IMR-90 (cell line): ENCODE measurements around the gene SBSN. TPM values are rescaled to one million over a fixed set of nuclear protein-coding genes. Genes with fewer than 3 reads are reported as not detected.

Experiments used
- ATAC-seq: fragments of 200-7000 bp; cut with Tn5 transposase; 2 replicates; pipeline ENCODE4 v1.9.1; 2020; ENCODE audit warnings: low read depth, mild to moderate bottlenecking, moderate library complexity
- BruUV-seq: library from RNA; stranded (reverse); fragments of 400-500 nt; replicated peaks from 2 replicates; lab custom pipeline; 2021; lab: Mats Ljungman, UMichigan
- CTCF ChIA-PET: fragments of 300-600 bp; formaldehyde crosslinking; extraction: SDS; loops from one replicate; lab custom pipeline; 2021; ENCODE audit warnings: antibody characterized with exemption; lab: Yijun Ruan, JAX
- POLR2A ChIA-PET: fragments of 300-600 bp; sonication (Branson Sonifier 250); formaldehyde crosslinking; loops from one replicate; lab custom pipeline; 2022; ENCODE audit warnings: antibody characterized with exemption; ENCODE audit not compliant: unreplicated experiment; lab: Charles Lee
- DNase-seq: peaks from one replicate; pipeline ENCODE4 v3.0.0; 2013
- H2AFZ ChIP-seq: replicated peaks from 2 replicates; pipeline ENCODE3; 2013; ENCODE audit warnings: low read length, mild to moderate bottlenecking; ENCODE audit not compliant: poor library complexity
- H2AK5ac ChIP-seq: 2 replicates; pipeline ENCODE4 v1.6.1; 2013; ENCODE audit warnings: low read depth, low read length, inconsistent platforms
- H2AK9ac ChIP-seq: replicated peaks from 2 replicates; pipeline ENCODE3; 2013; ENCODE audit warnings: mild to moderate bottlenecking, low read depth, low read length, moderate library complexity; ENCODE audit not compliant: poor library complexity
- H2BK120ac ChIP-seq: 2 replicates; pipeline ENCODE4 v1.6.1; 2013; ENCODE audit warnings: low read depth, low read length, inconsistent platforms
- H2BK15ac ChIP-seq: 3 replicates; pipeline ENCODE4 v1.6.1; 2013; ENCODE audit warnings: low read depth, low read length, inconsistent platforms
- H2BK20ac ChIP-seq: 2 replicates; pipeline ENCODE4 v1.6.1; 2013; ENCODE audit warnings: low read depth, mild to moderate bottlenecking, inconsistent platforms, low read length, moderate library complexity
- H2BK5ac ChIP-seq: 2 replicates; pipeline ENCODE4 v1.6.1; 2013; ENCODE audit warnings: mild to moderate bottlenecking, low read depth, low read length, inconsistent platforms; ENCODE audit not compliant: poor library complexity, severe bottlenecking
- H3K14ac ChIP-seq: replicated peaks from 2 replicates; pipeline ENCODE4 v1.6.1; 2013; ENCODE audit warnings: low read depth, low read length, inconsistent platforms
- H3K18ac ChIP-seq: 2 replicates; pipeline ENCODE4 v1.6.1; 2013; ENCODE audit warnings: low read depth, low read length, control low read depth
- H3K23ac ChIP-seq: 2 replicates; pipeline ENCODE4 v1.6.1; 2013; ENCODE audit warnings: low read depth, low read length, inconsistent platforms
- H3K27ac ChIP-seq: 2 replicates; pipeline ENCODE4 v1.5.1; 2013; ENCODE audit warnings: mild to moderate bottlenecking, control low read depth, low read length; ENCODE audit not compliant: insufficient read depth
- H3K27me3 ChIP-seq: 2 replicates; pipeline ENCODE4 v1.6.1; 2013; ENCODE audit warnings: low read length; ENCODE audit not compliant: control insufficient read depth, insufficient read depth
- H3K36me3 ChIP-seq: 2 replicates; pipeline ENCODE4 v1.6.1; 2013; ENCODE audit warnings: low read length, mixed read lengths; ENCODE audit not compliant: control insufficient read depth, insufficient read depth
- H3K4ac ChIP-seq: 2 replicates; pipeline ENCODE4 v1.6.1; 2013; ENCODE audit warnings: low read depth, low read length, inconsistent platforms
- H3K4me1 ChIP-seq: 2 replicates; pipeline ENCODE4 v1.6.1; 2013; ENCODE audit warnings: low read length, mixed read lengths; ENCODE audit not compliant: control insufficient read depth, insufficient read depth
- H3K4me2 ChIP-seq: 2 replicates; pipeline ENCODE4 v1.6.1; 2013; ENCODE audit warnings: low read depth, mild to moderate bottlenecking, control low read depth, low read length, moderate library complexity
- H3K4me3 ChIP-seq: 2 replicates; pipeline ENCODE4 v1.5.1; 2013; ENCODE audit warnings: low read depth, mild to moderate bottlenecking, control low read depth, low read length, moderate library complexity; ENCODE audit not compliant: insufficient read depth
- H3K56ac ChIP-seq: 2 replicates; pipeline ENCODE4 v1.6.1; 2013; ENCODE audit warnings: low read length, inconsistent platforms; ENCODE audit not compliant: insufficient read depth; ENCODE audit errors: extremely low read depth
- H3K79me1 ChIP-seq, 2 experiments: 2 replicates each; pipeline ENCODE4 v1.6.1; 2013; ENCODE audit warnings: low read length in 2 of 2, inconsistent platforms in 1 of 2, low read depth in 1 of 2
- H3K9ac ChIP-seq: 2 replicates; pipeline ENCODE4 v1.6.1; 2013; ENCODE audit warnings: low read depth, low read length, control low read depth
- H3K9me1 ChIP-seq: 2 replicates; pipeline ENCODE4 v1.6.1; 2013; ENCODE audit warnings: low read length, inconsistent platforms; ENCODE audit not compliant: insufficient read depth
- H3K9me3 ChIP-seq: 2 replicates; pipeline ENCODE4 v1.6.1; 2013; ENCODE audit warnings: low read length; ENCODE audit not compliant: control insufficient read depth, insufficient read depth
- H4K20me1 ChIP-seq: 2 replicates; pipeline ENCODE4 v1.6.1; 2013; ENCODE audit warnings: low read length, inconsistent platforms; ENCODE audit not compliant: insufficient read depth
- H4K5ac ChIP-seq: 2 replicates; pipeline ENCODE4 v1.6.1; 2013; ENCODE audit warnings: mild to moderate bottlenecking, low read depth, low read length, control low read depth
- H4K8ac ChIP-seq, 2 experiments: 2 replicates each; pipeline ENCODE4 v1.6.1; 2013; ENCODE audit warnings: low read depth in 2 of 2, low read length in 2 of 2, control low read depth in 1 of 2, inconsistent platforms in 1 of 2
- H4K91ac ChIP-seq: 2 replicates; pipeline ENCODE4 v1.6.1; 2013; ENCODE audit warnings: low read depth, low read length, inconsistent platforms; ENCODE audit not compliant: insufficient read depth
- CHD1 ChIP-seq: IDR thresholded peaks from 2 replicates; pipeline ENCODE4 v1.6.1; 2012; ENCODE audit warnings: low read depth, low read length, improper control_type of control experiment
- CTCF ChIP-seq: conservative IDR thresholded peaks from 2 replicates; pipeline ENCODE4 v1.5.1; 2012; ENCODE audit warnings: mild to moderate bottlenecking, low read depth, low read length, improper control_type of control experiment
- FOS ChIP-seq: fragments of 150-350 bp; IDR thresholded peaks from 2 replicates; pipeline ENCODE4 v1.6.1; 2016; ENCODE audit warnings: low read depth, low read length
- MAFK ChIP-seq: IDR thresholded peaks from 2 replicates; pipeline ENCODE4 v1.6.1; 2012; ENCODE audit warnings: low read depth, low read length, improper control_type of control experiment
- RCOR1 ChIP-seq: IDR thresholded peaks from 2 replicates; pipeline ENCODE4 v1.6.1; 2012; ENCODE audit warnings: mild to moderate bottlenecking, low read length, improper control_type of control experiment; ENCODE audit not compliant: insufficient replicate concordance
- RFX5 ChIP-seq: IDR thresholded peaks from 2 replicates; pipeline ENCODE4 v1.8.0; 2012; ENCODE audit warnings: low read depth, mild to moderate bottlenecking, low read length, moderate library complexity
- WGBS, 2 experiments: methylation state at CpG; one replicate each; pipeline versions ENCODE4 v1.1.5 to v1.1.7; 2013; ENCODE audit warnings: missing lambda C conversion rate in 2 of 2; ENCODE audit not compliant: insufficient read length in 1 of 2; ENCODE audit errors: extremely low coverage in 2 of 2; 5-methylcytosine and 5-hydroxymethylcytosine counted together
- dilution Hi-C: fragments of 300-500 bp; cut with HindIII; formaldehyde crosslinking; loops from one replicate; pipeline ENCODE4 v1.14.3; 2018; ENCODE audit warnings: low sequenced_read_pairs; ENCODE audit not compliant: unreplicated experiment
- in situ Hi-C: fragments of 300-500 bp; cut with MboI; formaldehyde crosslinking; loops from 3 replicates; pipeline ENCODE4 v1.14.3; 2019; ENCODE audit warnings: low sequenced_read_pairs, inconsistent platforms, mixed read lengths
- intact Hi-C: fragments of 100-400 bp; cut with micrococcal nuclease; formaldehyde crosslinking; loops from 2 replicates; pipeline ENCODE4 v1.10.0; 2022
- polyA plus RNA-seq, 3 experiments: library from polyadenylated mRNA; depleted of rRNA; stranded (reverse); fragments of >200 nt; gene quantifications; 2 replicates each; pipeline ENCODE4 v1.2.3, GENCODE V29; 2012; ENCODE audit warnings: low replicate concordance in 1 of 3
- total RNA-seq: library from RNA; depleted of rRNA; stranded (reverse); fragments of >200 nt; gene quantifications from 2 replicates; pipeline ENCODE4 v1.2.3, GENCODE V29; 2012

SBSN gene
- total and polyA plus RNA-seq, 2 of the 4 experiments (the other 2 are of a cell fraction): 0.72 to 6.4 TPM

- H4K8ac ChIP-seq: no peak overlapping the region
- no peak overlapping the region for H3K9ac ChIP-seq
- H3K36me3 ChIP-seq: no peaks in the 10 kb centered on the region
- ChIA-PET CTCF (interaction anchor here (0.6 kb wide), 1 partner anchor 472 kb away, joined by 3 read pairs; no protein-coding TSS in a partner anchor), POLR2A (no interaction called here)
- H4K5ac ChIP-seq: no peak overlapping the region
- H3K56ac ChIP-seq: no peak overlapping the region
- peaks cover 11% of the 10 kb centered on the region for H3K4me1 ChIP-seq
- H3K79me1 ChIP-seq: no peaks in the 10 kb centered on the region
- no peak overlapping the region for H3K23ac ChIP-seq
- H3K4me3 ChIP-seq: no peak overlapping the region
- in situ Hi-C loops (no loop called here), intact Hi-C loops (no loop called here), dilution Hi-C loops (no loop called here)
- no peak overlapping the region for H3K4ac ChIP-seq
- no peak overlapping the region for H2AFZ ChIP-seq
- 0 out of 2 replicates have a peak overlapping the region, but pooled peaks have one; percentile 28 for H2AK5ac ChIP-seq
- no peak overlapping the region for H3K27ac ChIP-seq
- ATAC-seq (no peak), DNase-seq (no peak)
- H3K27me3 ChIP-seq: peaks cover 15% of the 10 kb centered on the region
- peak overlapping the region; percentile 14; the same call in 1 of the 2 replicates for H2BK20ac ChIP-seq
- 55% methylated on average over 9 of the region's 19 CpGs; no CpG with 5 or more reads in 1 of the 2 experiments for WGBS, 2 experiments
- H3K14ac ChIP-seq: no peak overlapping the region
- H3K18ac ChIP-seq: no peak overlapping the region
- H2BK120ac ChIP-seq: no peak overlapping the region
- no peak overlapping the region for H2BK15ac ChIP-seq
- no peak overlapping the region for H4K91ac ChIP-seq
- TF ChIP-seq MAFK (no peak), CTCF (no peak), RCOR1 (no peak), CHD1 (no peak), FOS (no peak), RFX5 (no peak)
- no peaks in the 10 kb centered on the region for H4K20me1 ChIP-seq
- no peak overlapping the region for H2BK5ac ChIP-seq
- BruUV-seq: no TSS peak
- no peak overlapping the region for H2AK9ac ChIP-seq
- no peaks in the 10 kb centered on the region for H3K9me3 ChIP-seq
- peaks cover 15% of the 10 kb centered on the region for H3K9me1 ChIP-seq
- H3K4me2 ChIP-seq: no peak overlapping the region
Observed at GRCh38 chr19:35529241-35530218, 1.4 kb upstream of the SBSN start.
